Measurements from ENCODE around the gene TKT. TPM values are rescaled to one million over a fixed set of nuclear protein-coding genes. Genes with fewer than 3 reads are reported as not detected.

Gene TKT
- total RNA-seq, 1 donor from 2014 or later, result 306 TPM

DNA sequence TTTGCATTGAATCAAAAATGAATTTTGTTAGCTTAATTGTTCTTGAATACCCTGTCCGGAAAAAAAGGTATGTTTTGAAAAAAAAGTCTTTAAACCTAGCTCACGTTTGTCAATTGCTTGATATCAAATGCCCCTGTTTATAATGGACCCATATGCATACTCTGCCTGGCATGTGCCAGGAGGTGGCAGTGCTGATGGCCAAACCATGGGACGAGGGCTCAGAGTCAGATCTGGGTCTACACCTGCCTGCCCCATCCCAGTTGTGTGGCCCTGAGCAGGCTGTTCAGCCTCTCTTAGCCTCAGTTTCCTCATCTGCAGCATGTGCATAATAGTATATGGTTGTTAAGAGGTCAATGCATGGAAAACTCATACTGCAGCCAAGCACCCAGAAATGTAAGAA is 56.0 kb downstream of the TKT start:
- no peak for DNase-seq (ENCODE audit: extremely low read depth, low read depth, low spot score)

DNA sequence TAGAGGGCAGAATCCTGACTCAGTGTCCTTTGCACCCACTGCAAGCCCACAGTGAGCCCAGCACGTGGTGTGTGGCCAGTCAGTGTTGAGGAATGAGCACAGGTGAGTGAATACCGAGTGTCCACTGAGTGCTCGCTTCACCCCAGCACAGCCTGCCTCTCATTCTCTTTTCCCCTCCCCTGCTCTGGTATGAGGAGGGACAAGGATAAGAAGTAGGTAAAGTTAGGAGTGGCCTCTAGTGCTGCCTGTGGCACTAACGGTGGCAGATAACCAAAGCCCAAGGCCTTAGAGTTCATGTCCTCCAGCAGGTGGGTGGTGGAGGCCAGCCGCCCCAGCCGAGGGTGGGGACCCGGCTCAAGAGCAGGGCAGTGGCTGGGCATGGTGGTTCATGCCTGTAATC is 56.8 kb downstream of the TKT start:
- no peak for DNase-seq (ENCODE audit: extremely low read depth, low read depth, low spot score)

DNA sequence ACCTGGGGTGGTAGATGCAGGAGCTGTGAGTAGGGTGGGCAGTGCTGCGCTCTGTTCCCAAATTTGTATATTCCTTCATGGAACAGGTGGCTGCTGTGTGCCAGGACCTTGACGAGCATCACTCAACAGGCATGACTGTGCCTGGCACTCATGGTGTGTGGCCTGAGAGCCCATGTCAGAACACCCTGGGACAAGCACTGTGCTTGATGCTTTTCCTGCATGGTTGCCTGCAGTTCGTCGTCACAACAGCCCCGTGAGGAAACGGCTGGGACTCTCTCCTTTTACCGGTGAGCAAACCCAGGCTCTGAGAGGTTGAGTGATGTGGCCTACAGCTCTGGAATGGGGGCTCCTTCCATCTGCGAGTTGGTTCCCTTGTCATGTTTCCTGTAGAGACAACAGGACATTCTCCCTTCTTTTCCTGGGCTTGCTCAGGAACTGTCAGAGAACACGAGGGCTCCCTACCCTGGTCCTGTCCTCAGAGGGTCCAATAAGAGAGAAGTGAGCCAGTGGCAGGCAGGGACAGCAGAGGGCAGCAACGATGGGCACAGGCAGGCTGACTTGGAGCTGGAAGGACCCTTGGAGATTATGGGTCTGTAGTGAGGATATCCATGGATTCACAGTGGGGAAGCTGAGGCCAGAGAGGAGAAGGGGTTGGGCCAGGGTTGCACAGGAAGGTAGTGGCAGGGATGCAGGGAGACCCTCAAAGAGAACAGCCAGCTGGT is 57.4 kb downstream of the TKT start:
- DNase-seq (ENCODE audit: extremely low read depth, low read depth, low spot score), result no peak

DNA sequence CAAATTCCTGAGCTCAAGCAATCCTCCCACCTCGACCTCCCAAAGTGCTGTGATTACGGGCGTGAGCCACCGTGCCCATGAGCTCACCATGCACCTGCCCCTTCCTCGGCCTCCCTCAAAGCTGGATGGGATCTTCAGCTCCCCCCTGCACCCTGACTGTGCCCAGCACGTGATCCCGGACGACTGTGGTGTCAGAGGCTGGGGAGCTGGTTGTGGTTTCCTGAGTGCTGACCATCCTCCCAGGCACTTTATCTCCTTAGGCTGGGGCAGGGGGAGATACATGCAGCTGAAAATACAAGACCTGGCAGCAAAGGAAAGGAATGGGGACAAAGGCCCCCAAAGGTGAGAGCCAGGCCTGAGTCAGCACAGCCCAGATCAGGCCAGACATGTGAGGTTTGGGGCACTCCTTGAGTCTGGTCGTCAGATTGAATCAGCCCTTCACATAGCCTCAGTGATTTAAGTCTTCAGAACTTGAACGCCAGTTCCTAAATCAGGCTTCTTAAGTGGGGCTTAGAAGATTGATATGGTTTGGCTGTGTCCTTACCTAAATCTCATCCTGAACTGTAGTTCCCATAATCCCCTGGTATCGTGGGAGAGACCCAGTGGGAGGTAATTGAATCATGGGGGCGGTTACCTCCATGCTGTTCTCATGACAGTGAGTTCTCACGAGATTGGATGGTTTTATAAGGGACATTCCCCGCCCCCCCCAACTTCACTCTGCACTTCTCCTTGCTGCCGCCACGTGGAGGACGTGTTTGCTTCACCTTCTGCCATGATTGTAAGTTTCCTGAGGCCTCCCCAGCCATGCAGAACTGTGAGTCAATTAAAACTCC is 59.0 kb downstream of the TKT start:
- DNase-seq (ENCODE audit: extremely low read depth, low read depth, low spot score), result no peak

DNA sequence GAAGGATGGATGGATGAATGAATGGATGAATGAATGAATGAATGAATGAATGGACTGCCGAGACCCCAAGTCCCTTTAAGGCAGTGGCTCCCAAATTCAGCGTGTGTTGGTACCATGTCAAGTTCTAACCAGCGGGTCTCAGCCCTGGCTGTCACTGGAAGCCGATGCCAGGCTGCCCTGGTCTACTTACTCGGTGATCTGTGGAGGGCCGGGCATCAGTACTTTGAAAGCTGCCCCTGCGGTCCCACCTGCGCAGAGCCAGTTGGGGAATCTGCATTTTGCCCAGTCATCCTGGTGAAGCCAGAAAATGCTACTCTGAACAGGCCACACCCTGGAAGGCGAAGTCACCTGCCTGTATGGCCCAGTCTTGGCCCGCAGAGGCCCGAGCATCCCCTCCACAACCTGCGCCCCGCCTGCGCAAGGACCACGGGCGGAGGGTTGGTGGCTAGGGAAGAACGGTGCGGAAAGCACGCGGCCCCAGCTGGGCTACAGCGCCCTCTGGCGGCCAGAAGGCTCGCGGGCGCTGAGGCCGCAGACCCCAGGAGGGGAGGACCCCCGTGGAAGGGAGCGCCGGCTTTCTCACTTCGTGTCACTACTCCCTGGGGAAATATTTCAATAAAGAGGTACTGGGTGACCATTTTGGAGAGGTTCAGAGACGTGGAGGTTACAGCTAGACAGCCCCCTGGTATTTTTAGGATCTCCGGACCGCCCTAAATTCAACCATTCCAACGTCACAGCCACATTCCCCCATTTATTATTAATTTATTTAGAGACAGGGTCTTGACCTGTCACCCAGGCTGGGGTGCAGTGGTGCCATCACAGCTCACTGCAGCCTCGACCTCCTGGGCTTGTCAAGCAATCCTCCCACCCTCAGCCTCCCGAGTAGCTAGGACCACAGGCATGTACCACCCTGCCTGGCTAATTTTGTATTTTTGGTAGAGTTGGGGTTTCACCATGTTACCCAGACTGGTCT is 59.9 kb downstream of the TKT start:
- no peak for DNase-seq (ENCODE audit: extremely low read depth, low read depth, low spot score)

DNA sequence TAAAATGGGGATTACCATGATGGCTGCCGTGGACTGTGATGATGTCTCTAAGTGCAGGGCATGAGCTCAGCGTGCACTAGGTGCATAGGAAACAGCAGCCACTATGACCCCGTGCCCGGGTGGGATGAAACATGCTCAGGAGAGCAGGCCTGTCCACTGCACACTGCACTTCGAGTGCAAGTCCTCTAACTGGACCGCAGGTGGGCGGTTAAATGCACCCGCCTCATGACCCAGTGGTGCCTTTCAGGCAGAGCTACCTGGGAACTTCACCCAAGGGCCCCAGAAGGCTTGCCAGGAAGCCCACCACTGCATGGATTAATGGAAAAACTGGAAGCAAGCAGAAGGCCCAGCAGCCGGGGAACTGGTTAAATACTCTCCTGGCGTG is 60.8 kb downstream of the TKT start:
- DNase-seq (ENCODE audit: extremely low read depth, low read depth, low spot score), result no peak

DNA sequence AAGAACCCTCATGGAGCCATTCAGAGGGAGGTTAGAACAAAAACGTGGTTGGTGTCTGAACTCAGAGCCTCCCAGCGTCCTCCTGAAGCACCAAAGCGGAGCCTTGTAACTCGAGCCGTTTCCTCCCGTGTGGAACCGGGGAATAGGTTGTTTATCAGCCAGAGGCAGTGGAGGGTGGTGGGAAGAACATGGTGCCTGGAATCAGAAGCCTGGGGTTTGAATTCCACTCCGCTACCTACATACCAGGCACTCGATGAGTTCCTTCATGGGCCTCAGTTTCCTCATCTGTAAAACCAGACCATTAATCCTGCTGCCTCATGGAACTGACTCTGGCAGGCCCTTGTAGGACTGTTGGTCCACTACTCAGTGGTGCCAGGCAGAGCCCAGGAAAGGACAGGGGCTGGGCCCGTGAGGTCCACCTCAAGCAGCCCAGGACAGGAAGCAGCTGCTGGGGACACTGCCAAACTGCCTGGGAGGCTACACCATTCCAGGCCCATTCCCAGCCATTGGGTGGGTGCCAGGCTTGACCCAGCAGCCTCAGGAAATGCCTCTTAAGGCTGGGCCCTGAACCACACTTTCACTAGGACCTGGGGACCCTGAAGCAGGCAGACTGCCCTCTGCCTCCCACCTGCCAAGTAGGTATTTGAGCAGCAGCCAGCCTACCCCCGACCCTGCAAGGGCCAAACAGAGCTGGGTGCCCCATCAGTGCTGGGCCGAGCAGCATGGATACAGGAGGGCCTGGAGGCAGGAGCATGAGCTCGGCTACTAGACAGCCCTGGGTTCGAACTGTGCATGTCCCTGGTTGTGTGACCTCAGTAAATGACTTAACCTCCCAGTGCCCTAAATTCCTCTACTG is 61.4 kb downstream of the TKT start:
- no peak for DNase-seq (ENCODE audit: extremely low read depth, low read depth, low spot score)

DNA sequence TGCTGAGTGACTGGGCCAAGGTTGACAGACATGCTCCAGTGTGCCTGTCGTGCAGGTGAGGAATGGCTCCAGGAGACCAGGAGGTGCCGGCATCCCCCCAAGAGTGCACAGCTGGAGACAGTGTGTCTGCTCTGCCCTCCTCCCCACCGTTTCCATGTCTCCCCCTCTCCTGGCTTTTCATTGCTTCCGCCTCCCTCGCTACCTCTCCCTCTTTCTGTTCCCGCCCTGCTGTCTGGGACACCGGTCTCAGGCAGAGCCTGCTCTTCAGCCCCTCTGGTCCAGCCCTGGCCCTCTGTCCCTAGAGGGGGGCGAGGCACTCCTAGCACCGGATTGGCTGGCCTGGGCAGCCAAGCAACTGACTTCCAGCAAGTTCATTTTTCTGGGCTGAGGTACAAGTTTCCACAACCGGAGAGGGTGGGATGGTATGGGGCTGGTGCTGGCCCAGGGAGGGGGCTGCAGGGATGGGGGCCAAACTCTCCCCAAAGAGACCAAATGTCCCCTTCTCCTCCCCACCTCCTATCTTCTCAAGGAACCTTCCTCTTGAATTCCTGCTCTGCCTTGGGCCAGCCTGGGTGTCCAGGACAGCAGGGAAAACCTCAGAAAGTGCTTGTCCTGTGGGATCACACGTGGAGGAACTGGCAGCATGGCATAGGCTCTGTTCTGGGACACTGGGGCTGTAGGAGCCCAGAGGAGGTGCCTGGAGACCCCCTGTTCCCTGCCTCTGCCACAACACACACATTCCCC is 62.2 kb downstream of the TKT start:
- DNase-seq (ENCODE audit: extremely low read depth, low read depth, low spot score), result no peak

DNA sequence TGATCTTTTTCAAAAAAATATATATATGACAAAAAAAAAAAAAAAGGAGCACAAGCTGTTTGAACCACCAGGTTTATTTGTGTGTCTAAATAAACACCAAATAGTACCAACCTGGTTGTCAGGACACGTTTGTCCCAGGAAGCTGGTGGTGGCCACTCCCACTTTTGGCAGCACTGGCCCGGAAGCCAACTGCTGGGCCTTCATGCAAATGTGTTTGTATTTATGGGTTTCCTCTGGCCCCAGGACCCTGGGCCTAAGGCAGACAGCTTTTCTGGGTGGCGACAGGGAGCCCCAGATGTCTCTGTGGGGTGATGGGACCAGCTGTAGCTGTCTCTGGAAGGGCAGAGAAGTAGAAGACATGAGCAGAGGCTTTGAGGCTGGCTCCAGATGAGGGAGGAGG is 63.2 kb downstream of the TKT start:
- DNase-seq (ENCODE audit: extremely low read depth, low read depth, low spot score), result no peak

DNA sequence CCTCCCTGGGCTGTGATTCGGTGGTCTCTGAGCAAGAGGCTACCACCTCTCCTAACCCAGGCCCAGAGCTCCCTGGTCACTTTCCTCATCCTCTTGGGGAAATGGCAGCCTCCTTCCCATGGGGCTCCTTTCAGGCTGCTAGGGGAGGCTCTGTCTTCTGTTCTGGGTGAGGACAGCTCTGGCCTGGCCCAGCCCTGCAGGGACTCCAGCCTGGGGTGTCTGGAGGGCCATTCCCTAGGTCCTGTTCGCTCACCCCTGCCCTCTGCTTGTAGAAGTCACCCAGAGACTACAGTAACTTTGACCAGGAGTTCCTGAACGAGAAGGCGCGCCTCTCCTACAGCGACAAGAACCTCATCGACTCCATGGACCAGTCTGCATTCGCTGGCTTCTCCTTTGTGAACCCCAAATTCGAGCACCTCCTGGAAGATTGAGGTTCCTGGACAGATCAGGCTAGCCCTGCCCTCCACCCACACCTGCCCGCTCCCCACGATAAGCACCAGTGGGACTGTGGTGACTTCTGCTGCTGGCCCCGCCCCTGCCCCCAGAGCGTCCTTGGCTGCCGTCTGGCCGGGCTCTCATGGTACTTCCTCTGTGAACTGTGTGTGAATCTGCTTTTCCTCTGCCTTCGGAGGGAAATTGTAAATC is 63.9 kb downstream of the TKT start:
- no peak for DNase-seq (ENCODE audit: extremely low read depth, low read depth, low spot score)

DNA sequence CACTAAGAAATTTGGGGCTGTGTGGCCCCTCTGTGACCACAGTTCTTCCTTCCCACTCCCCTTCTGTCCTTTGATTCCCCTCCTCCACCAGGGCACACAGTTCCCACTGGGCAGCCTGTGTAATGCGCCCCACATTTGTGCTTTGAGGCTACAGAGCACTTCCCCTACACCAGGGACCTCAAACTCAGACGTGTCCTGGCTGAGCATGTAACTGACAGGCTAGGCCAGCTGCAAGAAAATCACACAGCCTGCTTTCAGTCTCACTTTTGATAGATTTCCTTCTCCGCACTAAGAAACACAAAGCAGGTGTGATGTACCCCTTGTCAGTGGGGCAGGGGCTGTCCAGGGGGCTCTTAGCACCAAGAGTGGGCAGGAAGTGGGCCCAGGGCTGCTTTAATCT is 65.2 kb downstream of the TKT start:
- no peak for DNase-seq (ENCODE audit: extremely low read depth, low read depth, low spot score)

DNA sequence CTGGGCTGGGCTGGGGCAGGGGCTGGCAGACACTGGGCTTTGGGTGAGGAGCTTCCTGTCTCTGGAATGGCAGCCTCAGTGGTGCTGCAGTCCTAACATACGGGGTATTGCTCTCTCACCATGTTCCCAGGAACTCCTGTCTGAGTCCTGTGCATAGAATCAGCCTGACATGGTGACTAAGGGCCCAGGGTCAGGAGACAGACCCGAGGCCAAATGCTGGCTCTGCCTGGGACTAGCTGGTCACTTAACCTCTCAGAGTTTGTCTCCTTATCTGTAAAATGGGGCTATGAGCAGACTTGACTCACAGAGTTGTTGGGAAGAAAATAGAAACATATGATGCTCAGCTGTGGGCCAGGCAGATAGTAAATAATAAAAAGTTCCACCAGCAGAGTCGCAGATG is 66.5 kb downstream of the TKT start:
- DNase-seq (ENCODE audit: extremely low read depth, low read depth, low spot score), result no peak

DNA sequence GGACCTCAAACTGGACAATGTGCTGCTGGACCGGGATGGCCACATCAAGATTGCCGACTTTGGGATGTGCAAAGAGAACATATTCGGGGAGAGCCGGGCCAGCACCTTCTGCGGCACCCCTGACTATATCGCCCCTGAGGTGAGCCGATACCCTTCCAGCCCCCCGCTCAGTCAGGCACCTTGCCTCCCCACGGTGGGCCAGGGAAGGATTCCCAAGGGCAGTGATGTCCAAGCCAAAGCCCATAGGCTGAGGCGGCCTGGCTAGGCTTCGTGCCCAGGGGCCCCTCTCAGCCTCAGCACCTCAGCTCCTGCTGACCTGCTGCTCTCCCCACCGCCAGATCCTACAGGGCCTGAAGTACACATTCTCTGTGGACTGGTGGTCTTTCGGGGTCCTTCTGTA is 67.1 kb downstream of the TKT start:
- no peak for DNase-seq (ENCODE audit: extremely low read depth, low read depth, low spot score)

DNA sequence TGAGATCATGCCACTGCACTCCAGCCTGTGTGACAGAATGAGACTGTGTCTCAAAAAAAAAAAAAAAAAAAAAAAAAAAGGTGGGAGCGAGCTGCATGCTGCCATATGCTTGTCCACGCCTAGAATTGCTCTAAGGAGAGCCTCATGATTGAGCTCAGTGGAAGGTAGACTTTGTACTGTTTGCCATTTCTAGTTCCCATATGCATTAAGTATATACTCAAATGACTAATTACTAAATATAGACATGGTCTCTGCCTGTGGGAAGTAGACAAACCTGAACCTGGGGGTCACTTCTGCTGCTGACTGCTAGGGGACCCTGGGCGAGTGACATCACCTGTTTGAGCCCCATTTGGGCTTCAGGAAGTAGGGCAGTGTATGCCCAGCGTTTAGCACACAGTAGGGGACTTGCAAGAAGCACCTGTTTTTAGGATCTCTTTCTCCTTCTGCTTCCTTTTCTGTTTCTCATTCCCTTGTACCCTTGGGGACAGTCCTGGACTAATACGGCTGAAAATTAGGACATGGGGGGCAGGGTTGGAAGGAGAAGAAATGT is 67.6 kb downstream of the TKT start:
- no peak for DNase-seq (ENCODE audit: extremely low read depth, low read depth, low spot score)

DNA sequence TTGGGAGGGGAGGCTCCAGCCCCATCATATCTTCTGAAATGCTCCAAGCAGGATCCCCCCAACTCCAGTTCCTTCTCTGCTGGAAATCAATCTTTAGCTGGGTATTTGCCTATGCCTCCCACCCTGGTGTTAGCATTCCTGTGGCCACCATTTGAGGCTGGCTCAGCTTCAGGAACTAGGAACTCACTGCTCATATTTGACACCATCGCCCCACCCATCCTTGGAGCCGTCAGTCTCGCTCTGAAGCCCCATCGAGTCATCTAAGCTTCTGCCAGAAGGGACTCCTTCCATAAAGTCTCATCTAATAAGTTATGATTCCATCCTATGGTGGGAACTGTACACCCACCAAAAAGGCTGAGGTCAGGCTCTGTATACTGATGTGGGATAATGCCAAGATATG is 68.4 kb downstream of the TKT start:
- no peak for DNase-seq (ENCODE audit: extremely low read depth, low read depth, low spot score)

DNA sequence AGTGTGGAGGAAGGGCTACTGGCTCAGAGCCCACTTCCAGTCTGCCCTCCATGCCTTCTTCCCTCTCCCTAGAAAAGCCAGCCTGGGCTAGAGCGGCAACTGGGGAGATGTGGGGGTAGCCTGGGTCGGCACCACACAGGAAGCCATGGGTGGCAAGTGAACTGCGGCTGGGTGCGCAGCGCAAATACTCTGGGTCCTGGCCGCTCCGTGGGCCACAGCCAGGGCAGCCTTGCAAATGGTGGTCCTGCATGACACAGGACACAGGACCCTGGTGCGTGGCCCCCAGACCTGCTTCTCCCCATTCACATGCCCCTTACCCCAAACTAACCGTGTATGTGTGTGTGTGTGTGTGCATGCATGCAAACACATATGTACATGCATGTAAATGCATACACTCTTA is 69.1 kb downstream of the TKT start:
- DNase-seq (ENCODE audit: extremely low read depth, low read depth, low spot score), result no peak

DNA sequence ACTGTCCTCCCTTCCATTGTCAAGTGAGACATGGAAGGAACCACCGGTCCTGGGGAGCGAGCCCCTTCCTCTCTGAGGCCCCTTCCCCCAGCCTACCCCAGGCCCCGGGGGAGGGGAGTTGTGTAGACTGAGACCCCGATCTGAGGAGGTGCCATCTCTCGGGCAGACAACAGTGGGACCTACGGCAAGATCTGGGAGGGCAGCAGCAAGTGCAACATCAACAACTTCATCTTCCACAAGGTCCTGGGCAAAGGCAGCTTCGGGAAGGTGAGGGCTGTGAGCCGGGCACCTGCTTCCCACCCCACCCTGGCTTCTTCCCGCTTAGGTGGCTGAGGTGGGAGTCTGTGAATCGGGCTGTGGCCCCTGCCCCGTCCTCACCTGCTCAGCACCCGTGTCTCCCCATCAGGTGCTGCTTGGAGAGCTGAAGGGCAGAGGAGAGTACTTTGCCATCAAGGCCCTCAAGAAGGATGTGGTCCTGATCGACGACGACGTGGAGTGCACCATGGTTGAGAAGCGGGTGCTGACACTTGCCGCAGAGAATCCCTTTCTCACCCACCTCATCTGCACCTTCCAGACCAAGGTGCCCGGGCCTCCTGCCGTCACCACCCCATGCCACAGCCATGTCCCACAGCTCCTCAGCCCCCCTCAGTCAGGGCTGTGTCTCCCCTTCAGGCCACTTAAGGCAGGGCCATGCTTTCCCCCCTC is 69.9 kb downstream of the TKT start:
- no peak for DNase-seq (ENCODE audit: extremely low read depth, low read depth, low spot score)

DNA sequence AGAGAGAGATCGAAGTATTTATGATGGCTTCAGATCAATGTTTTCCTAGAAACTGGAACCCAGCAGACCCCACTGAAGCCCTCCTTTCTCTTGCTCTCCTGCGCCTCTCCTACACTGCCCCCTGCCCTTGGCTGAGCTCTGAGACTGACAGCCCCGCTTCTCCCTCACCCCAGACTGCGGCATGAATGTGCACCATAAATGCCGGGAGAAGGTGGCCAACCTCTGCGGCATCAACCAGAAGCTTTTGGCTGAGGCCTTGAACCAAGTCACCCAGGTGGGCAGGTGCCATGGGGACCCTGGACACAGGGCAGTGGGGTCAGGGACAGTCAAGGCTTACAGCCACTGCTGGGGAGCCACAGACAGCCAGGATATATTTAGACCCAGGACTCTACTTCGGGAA is 71.1 kb downstream of the TKT start:
- no peak for DNase-seq (ENCODE audit: extremely low read depth, low read depth, low spot score)
